ENCODE measurements around the gene TPM1. TPM values are rescaled to one million over a fixed set of nuclear protein-coding genes. Genes with fewer than 3 reads are reported as not detected.

Gene TPM1
- total RNA-seq, 2 donors from 2014 or later: 564 to 629 TPM

DNA sequence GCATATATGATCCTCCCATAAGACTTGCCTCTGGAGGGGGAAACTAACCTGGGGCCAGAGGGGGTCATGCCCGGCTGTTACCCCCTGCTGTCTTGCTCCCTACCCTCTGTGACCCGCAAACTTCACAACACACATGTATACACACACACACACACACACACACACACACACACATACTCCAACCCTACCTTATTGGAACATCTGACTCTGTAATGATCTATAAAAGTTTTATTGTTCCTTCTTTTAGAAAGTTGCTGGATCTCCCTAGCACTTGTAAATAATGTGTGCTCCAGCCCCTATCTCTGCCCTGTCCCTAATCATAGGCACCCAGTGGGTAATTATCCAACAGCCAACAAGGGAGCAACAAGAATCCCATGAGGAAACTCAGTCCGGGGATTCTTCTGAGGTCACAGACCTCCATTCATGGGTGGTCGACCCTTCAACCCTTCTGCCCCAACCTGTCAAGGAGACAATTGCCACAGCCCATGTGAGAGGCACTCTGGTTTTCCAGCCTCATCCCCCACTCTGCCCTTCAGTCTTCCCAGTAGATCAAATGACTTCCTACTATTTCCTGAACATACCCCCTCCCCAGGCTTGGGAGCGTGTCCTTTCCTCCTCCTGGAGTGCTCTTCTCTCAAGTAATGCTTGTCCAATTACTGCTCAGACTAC lies 14.0 kb upstream of the TPM1 start:
- 57% methylated on average over 5 of the region's 5 CpGs for WGBS
- peak; percentile 30 for TF ChIP-seq POLR2AphosphoS5 (IDR thresholded peaks at IDR 0.05)
- TF ChIP-seq, protein P1, sequence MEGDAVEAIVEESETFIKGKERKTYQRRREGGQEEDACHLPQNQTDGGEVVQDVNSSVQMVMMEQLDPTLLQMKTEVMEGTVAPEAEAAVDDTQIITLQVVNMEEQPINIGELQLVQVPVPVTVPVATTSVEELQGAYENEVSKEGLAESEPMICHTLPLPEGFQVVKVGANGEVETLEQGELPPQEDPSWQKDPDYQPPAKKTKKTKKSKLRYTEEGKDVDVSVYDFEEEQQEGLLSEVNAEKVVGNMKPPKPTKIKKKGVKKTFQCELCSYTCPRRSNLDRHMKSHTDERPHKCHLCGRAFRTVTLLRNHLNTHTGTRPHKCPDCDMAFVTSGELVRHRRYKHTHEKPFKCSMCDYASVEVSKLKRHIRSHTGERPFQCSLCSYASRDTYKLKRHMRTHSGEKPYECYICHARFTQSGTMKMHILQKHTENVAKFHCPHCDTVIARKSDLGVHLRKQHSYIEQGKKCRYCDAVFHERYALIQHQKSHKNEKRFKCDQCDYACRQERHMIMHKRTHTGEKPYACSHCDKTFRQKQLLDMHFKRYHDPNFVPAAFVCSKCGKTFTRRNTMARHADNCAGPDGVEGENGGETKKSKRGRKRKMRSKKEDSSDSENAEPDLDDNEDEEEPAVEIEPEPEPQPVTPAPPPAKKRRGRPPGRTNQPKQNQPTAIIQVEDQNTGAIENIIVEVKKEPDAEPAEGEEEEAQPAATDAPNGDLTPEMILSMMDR (IDR thresholded peaks at IDR 0.05): no peak
- TF ChIP-seq POLR2A (IDR thresholded peaks at IDR 0.05): no peak
- H3K4me3 ChIP-seq: no peak overlapping the region
- no peaks in the 10 kb centered on the region for H3K27me3 ChIP-seq (replicated peaks; ENCODE audit: insufficient read depth)
- H3K9me3 ChIP-seq: no peaks in the 10 kb centered on the region
- no peaks in the 10 kb centered on the region for H3K36me3 ChIP-seq
- intact Hi-C loops (cut with DNase I): loop anchor here (5.0 kb wide), 1 partner anchor 86 kb away; no protein-coding TSS in a partner anchor
- no peaks in the 10 kb centered on the region for H3K4me1 ChIP-seq (replicated peaks)
- no peak overlapping the region for H3K27ac ChIP-seq
- no peak for DNase-seq (ENCODE audit: low spot score)

DNA sequence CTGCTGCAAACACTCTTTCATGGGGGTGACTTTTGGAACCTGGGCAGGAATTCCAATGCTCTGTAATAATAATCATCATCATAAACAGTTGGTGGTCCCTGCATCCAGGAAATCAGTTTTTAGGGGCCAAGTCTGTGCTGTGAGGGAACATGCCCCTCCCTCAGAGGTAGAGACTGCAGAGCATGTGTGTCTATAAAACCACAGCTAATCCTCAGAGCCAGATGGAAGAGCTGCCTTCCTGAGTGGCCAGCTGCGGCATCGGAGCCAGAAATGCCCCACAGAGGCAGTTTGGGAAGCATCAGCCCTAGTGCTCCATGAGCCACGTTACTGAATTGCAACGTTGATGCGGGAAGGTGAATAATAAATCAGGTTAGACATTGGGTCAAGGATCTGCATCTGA lies 12.9 kb upstream of the TPM1 start:
- H3K27me3 ChIP-seq (replicated peaks; ENCODE audit: insufficient read depth): no peaks in the 10 kb centered on the region
- no peak for DNase-seq (ENCODE audit: low spot score)
- H3K36me3 ChIP-seq: no peaks in the 10 kb centered on the region
- WGBS: 53% methylated on average over 5 of the region's 5 CpGs
- no peaks in the 10 kb centered on the region for H3K9me3 ChIP-seq
- no peak overlapping the region for H3K27ac ChIP-seq
- intact Hi-C loops (cut with DNase I): loop anchor here (5.0 kb wide), 1 partner anchor 87 kb away; no protein-coding TSS in a partner anchor
- H3K4me1 ChIP-seq (replicated peaks): no peaks in the 10 kb centered on the region
- H3K4me3 ChIP-seq: no peak overlapping the region
- no peak for TF ChIP-seq POLR2A (IDR thresholded peaks at IDR 0.05)
- no peak for TF ChIP-seq POLR2AphosphoS5 (IDR thresholded peaks at IDR 0.05)
- TF ChIP-seq, protein P1 (IDR thresholded peaks at IDR 0.05): no peak

DNA sequence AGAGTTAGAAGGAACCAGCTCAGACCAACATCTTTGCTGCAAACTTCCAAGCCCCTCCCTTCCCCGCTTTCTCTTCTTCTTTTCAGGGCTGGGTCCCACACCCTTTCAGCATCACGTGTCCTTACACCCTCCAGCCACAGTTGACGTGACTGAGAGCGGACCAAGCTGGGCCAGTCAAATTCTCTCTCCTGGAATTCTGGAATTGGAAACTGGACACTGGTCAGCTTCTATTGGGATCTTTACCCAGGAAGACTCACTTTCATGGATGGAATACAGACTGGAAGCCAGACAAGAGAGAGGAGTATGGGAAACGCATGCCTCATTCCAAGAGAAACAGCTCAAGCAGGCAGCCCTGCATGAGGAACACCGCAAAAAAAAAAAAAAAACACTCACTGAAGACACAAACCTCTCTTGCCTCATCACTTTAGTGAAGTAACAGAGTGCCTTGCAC lies 12.4 kb upstream of the TPM1 start:
- H3K27ac ChIP-seq: no peak overlapping the region
- 45% methylated on average over 6 of the region's 6 CpGs for WGBS
- H3K4me3 ChIP-seq: no peak overlapping the region
- H3K27me3 ChIP-seq (replicated peaks; ENCODE audit: insufficient read depth): no peaks in the 10 kb centered on the region
- intact Hi-C loops (cut with DNase I): no loop called here
- H3K36me3 ChIP-seq: no peaks in the 10 kb centered on the region
- no peaks in the 10 kb centered on the region for H3K9me3 ChIP-seq
- TF ChIP-seq POLR2AphosphoS5 (IDR thresholded peaks at IDR 0.05): no peak
- DNase-seq (ENCODE audit: low spot score): no peak
- H3K4me1 ChIP-seq (replicated peaks): no peaks in the 10 kb centered on the region

DNA sequence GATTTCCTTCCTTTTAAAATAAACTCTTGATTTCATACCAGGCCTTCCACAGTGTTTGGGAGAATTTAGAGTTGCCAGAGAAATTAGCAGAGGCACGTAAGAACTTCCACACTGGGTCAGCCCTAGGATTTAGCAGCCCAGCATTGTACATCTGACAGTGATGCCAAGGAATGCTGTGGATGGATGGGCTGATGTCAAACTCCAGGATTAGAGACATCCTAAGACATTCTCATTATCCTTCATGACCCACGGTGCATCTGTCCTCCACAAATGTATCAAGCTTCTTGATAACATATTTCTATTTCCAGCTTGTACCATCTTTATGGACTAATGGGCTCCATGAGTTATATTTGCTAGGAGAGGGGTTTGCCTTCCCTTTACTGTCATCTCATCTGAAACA lies 8.0 kb upstream of the TPM1 start:
- Histone ChIP-seq H3K9me3 (no peaks in the 10 kb centered on the region), H3K27ac (no peak overlapping the region), H3K4me3 (no peak overlapping the region), H3K27me3 (replicated peaks; ENCODE audit: insufficient read depth) (no peaks in the 10 kb centered on the region), H3K4me1 (replicated peaks) (no peaks in the 10 kb centered on the region), H3K36me3 (no peaks in the 10 kb centered on the region)
- TF ChIP-seq, protein P1 (IDR thresholded peaks at IDR 0.05): no peak
- TF ChIP-seq POLR2AphosphoS5 (IDR thresholded peaks at IDR 0.05) (no peak), POLR2A (IDR thresholded peaks at IDR 0.05) (no peak)
- no peak for DNase-seq (ENCODE audit: low spot score)
- intact Hi-C loops (cut with DNase I): no loop called here
- WGBS: 96% methylated on average over 2 of the region's 2 CpGs

DNA sequence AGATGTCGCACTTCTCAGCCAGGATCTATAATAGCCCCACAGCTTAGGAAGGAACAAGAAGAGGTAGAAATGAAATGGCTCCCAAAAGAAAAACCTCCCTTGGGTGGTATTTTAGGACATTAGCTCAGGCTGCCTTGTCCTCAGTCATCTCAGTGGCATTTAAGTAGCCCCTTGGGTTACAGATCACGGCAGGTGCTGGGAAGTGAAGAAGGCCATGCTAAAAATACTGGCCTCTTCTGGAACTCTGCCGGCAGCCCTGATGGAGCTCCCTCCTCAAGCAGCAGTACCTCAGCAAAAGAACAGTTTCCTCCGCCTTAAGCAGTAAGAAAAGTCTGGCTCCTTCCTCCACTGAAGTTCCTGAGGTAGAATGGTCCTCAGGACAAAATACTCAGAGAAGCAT lies 7.3 kb upstream of the TPM1 start:
- DNase-seq (ENCODE audit: low spot score): no peak
- Histone ChIP-seq H3K27ac (no peak overlapping the region), H3K9me3 (no peaks in the 10 kb centered on the region), H3K36me3 (no peaks in the 10 kb centered on the region), H3K4me1 (replicated peaks) (no peaks in the 10 kb centered on the region), H3K4me3 (no peak overlapping the region), H3K27me3 (replicated peaks; ENCODE audit: insufficient read depth) (no peaks in the 10 kb centered on the region)
- TF ChIP-seq POLR2AphosphoS5 (IDR thresholded peaks at IDR 0.05): no peak
- no peak for TF ChIP-seq POLR2A (IDR thresholded peaks at IDR 0.05)
- TF ChIP-seq, protein P1 (IDR thresholded peaks at IDR 0.05): no peak
- WGBS: 87% methylated on average over 4 of the region's 4 CpGs
- intact Hi-C loops (cut with DNase I): no loop called here

Data from prostate gland (tissue), 2 donors.